Astrocyte of the spinal cord (primary cell): Measurements from ENCODE around the gene FLNC.

Experiments
- DNase-seq: peaks from one replicate; pipeline ENCODE4 v3.0.0; 2011; ENCODE audit warnings: low read depth, low spot score
- H3K4me3 ChIP-seq: 2 replicates; pipeline ENCODE4 v1.5.1; 2011; ENCODE audit warnings: low read depth, mild to moderate bottlenecking, low read length, moderate library complexity
- in situ Hi-C: cut with HindIII; loops from 2 replicates; pipeline ENCODE4 v1.10.0; 2017; ENCODE audit warnings: low sequenced_read_pairs
- TF ChIP-seq, protein P1 (sequence below): IDR thresholded peaks from 2 replicates; pipeline ENCODE4 v1.5.1; 2012; ENCODE audit warnings: low read depth, mild to moderate bottlenecking, low read length, inconsistent platforms

FLNC gene

DNA sequence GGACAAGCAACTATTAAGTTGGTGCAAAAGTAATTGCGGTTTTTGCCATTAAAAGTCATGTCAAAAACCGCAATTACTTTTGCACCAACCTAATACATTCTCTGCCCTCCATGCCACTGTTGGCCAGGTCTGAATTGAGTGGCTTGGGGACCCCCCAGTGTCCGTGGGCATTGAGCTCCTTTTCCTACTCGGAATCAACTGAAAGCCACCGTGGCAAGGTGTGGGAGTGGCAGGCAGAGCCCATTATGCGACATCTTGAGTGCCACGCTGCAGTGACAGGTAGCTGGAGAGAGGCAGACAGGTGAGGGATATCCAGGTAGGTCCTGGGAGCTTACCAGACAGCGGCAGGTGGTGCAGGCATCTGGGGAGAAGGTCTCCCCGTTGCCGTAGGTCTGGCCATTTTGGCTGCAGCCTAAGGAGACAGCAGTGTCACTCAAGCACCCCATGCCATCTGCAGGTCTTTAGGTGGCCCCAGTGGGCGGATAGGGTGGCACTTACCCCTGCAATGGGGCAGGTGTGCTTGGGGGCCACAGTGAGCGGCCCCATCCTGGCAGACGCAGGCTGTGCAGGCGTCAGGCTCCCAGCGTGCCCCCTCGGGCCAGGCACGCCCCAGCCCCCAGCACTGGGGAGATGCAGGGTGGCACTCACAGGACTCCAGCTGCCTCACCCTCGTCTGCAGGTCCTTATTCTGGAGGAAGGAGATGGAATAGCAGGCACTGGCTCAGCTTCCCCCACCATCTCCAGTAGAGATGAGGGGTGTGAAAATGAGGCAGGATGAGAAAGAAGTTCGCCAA lies 76.8 kb downstream of the FLNC start:
- TF ChIP-seq, protein P1, sequence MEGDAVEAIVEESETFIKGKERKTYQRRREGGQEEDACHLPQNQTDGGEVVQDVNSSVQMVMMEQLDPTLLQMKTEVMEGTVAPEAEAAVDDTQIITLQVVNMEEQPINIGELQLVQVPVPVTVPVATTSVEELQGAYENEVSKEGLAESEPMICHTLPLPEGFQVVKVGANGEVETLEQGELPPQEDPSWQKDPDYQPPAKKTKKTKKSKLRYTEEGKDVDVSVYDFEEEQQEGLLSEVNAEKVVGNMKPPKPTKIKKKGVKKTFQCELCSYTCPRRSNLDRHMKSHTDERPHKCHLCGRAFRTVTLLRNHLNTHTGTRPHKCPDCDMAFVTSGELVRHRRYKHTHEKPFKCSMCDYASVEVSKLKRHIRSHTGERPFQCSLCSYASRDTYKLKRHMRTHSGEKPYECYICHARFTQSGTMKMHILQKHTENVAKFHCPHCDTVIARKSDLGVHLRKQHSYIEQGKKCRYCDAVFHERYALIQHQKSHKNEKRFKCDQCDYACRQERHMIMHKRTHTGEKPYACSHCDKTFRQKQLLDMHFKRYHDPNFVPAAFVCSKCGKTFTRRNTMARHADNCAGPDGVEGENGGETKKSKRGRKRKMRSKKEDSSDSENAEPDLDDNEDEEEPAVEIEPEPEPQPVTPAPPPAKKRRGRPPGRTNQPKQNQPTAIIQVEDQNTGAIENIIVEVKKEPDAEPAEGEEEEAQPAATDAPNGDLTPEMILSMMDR: no peak
- DNase-seq: no peak
- no peak overlapping the region for H3K4me3 ChIP-seq
- in situ Hi-C loops: no loop called here
